GM19463 (cell line): ENCODE measurements around the gene BTG2.

Experiments used
- ATAC-seq: cut with Tn5 transposase; IDR thresholded peaks from one replicate; pipeline ENCODE4 v1.9.1; 2021; ENCODE audit warnings: mild to moderate bottlenecking, moderate library complexity; ENCODE audit not compliant: unreplicated experiment

BTG2 gene

DNA sequence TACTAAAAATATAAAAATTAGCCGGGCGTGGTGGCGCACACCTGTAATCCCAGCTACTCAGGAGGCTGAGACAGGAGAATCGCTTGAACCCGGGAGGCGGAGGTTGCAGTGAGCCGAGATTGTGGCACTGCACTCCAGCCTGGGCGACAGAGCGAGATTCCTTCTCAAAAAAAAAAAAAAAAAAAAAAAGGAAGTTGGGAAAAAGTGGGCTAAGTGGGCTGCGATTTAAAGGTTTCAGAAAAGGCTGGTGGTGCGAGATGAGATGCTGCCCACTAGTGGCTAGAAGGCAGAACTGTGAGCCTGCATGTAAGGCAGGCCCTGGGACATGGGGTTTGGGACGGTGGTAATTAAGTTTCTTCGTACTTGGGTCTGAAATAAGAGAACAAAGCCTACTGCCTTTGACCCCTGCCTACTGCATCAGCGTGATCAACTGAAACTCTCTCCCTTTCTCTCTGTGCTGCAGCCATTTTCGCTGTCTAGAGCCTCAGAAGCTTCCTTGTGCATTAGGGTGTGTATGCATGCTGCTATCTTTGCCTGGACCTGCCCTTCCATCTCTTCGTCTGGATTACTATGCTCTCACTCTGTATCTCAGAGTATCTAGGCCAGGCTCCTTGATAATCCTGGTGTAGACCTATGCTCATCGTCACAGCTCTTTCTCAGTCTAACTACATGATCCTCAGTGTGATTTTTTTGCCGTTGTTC lies 33.2 kb downstream of the BTG2 start:
- ATAC-seq, result no peak

DNA sequence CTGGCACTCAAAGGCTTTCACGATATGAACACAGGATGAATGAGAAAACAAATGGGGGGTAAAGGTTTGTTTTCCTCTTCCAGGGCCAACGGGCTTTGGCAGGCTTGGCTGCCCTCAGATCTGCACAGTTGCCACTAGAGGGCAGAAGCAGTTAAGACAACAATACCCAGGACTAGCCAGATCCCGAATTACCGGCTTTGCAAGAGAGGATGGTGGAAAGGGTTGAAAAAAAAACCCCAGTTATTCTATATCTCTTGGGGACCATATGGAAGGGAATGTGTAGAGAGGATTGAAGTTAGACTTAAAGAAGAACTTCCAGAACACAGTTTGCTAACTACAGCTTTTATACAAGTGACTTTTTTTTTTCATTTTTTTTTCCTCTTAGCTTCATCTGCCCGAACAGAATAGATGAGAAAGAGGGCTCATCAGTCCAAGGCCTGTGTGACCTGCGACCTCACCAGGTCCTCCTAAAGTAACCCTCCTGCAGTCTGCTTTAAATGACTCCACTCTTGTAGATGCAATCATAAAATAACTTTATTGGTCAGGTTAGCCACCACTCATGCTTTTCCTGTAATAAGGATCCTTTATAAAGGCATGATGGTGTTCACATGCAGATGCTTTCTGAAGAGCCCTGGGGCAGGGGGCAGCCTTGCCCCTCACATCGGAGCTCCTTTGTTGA lies 34.9 kb downstream of the BTG2 start:
- ATAC-seq, result no peak

DNA sequence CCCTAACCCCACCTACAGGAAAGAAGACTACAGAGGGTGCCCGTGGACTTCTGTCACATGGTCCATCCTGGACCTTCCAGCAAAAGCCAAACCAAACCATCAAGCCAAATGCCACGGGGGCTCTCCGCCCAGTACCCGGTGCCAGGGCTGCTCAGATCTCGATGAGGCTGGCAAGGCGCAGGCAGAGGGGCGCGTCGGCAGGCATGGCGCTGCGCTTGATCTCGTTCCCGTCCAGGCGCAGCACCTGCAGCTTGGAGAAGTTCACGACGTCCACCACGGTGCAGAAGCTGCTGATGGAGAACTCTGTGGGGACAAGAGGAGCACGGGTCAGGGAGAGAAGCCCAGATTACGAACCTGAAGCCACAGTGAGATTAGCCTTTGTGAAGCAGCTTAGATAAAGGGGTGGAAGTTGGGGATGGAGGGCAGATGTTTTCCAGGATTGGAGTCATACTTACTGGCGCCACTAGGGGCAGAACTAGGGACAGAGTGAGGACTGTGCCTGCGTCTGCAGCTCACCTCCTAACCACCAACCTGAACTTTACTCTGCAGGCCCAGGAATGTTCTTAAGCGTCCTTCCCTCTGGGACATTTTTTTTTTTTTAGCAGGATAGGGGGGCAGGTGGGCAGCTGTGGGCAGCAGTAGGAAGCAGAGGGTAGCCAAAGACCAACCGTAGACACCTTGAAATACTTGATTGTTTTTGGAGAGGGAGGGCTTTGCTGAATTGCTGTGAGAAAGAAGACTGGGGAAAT lies 37.0 kb downstream of the BTG2 start:
- no peak for ATAC-seq

DNA sequence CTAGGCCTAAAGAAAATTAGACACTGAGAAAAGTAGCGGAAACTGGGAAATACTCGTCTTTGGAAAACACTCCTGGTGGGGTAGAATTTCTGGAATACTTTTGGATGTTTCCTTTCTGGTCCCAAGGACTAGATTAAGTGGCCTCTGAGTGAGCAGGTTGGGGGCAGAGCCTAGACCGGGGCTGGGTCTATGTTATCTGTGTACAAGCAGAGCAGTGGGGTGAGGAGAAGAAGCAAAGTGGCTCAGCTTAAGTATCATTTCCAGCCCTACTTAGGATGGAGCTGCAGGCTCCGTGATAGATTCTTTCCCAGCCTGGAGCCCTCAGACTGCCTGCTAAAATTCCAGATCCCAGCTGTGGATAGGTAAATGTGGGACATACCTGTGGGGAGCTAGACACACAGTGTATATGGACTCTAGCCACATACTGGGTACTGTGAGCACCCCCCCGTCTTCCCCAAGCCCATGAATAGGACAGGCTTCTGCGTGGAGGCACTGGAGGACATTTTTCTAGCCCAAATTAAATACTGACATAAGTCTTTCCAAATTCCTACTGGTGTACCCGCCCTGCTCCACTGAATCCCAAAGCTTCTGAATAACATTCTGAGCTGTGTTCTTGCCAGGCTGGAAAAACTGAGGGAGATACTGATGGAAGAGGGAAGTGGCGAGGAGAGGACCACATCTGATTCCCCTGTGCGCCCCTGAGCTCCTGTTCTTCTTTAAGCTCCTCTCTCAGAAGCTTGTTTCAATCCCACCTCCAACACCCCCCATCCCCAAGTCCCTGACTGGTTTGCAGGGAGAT lies 38.8 kb downstream of the BTG2 start:
- no peak for ATAC-seq

DNA sequence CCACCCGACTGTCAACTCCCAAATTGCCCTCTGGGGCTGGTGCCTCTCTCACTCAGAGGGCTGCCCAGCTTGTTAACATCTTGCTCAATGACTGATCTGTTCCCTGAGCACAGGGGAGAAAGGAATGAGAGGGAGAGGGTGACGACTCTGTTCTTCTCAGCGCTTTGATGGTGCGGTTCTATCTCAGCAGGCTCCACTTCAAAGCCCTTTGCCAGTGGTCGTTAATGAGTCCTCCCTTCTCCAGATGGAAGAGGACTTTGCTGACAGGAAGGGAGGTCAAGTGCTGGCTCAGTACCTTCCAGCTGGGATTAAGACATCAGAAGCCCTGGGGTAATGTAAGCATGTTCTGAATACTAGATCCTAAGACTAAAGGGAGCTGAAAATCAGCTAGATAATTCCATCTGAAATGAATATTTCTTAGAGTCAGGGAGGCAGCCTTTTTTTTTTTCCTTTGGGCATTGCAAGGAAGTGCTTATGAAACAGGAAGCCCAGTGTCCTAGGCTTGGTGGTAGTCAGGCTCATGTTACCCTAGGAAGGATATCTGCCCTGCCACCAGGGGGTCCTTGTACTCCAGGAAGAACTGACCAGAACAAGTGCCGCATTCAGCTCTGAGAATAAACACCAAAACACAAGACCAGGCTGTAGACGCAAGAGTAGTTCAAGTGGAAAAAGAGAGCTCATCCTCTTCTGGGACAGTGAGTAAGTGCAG lies 40.9 kb downstream of the BTG2 start:
- ATAC-seq, result no peak

DNA sequence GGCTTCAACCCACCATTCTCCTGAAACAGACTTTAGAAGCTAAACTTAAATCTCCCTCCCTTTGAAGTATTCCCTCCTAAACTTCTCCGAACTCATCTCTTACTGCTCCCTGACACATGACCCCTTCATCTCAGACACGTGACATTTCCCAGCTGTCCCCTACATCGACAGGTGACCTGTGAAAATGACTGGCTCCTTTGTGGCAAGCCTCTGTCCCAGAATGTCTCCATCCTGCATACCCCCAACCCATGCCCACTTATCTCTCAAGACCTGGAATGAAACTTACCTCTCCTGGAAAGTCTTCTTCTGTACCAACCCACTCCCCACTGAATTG lies 41.4 kb downstream of the BTG2 start:
- ATAC-seq, result no peak

DNA sequence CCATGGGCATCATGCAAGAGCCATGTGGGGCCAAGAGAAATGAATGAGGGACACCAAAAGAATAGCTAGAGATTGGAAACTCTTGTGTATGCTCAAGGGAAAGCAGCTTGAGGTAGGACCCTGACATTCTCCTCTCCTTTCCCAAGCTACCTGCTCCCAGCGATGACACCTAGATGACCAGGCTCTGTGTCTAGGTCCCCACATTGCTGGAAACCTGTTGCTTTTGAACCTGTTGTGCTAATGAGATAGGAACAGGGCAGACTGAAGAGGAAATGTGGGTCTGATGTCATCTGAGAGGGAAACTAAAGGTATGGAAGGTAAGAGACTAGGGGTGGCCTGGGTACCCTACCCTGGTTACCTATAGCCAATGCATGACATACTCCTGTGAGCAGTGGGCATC lies 43.8 kb downstream of the BTG2 start:
- ATAC-seq, result no peak

DNA sequence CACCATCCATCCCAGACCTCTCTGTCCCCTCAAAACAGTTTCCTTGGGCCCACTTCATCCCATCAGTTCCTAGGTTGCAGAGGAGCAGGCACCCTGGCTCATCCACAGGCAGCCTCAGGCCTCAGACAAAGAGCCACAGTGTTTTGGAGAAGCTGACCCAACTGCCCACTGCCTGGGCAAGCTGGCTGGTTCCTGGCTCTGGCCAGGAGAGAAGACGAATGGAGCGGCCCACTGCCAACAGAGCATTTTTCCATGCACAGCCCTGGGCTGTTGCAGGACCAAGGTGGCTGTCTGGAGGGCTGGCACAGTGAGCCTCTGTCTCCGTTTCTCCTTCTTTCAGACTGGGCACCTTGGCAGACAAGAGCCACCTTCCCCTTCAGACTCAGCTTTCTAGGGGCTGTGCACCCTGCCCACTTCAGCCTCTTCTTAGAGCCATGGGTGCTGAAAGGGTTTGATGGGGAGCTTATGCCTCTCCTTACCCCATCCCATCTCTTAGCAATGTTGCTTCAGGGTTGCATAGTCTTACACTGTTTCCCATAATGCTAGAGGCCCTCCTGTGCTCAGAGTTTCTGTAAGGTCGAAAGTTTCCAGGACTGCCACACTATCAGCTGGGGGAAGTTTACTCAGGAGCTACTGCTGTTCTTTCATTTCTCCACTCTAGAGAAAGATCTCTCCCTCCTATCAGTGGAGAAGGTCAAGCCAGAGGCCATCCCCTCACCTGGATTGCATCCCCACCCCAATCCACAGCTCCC lies 44.6 kb downstream of the BTG2 start:
- no peak for ATAC-seq

DNA sequence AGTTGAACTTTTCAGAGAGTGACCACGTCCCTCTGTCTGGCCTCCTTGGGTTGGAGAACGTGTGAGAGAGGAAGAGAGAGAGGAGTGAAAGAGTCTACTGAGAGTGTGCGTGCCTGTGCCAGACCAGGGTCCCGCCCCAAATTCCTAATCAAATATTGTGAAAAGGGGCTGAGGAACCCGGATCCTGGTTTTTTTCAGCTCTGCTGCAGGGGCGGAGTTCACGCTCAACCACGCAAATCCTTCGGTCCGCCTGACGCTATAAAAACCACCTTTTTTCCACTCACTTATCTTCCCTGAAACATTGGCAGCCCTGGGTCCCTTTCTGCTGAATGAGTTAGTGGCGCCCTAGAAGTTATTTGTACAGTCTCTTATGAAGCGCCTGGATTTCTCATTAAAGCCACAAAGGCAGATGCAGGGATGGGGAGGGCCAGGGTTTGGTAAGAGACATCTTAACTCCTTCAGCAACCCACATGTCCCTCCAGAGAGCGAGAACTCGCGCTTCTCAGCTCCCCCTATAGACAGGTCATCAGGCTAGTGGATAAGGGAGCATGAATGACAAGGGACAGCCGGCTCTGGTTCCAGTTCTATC lies 45.8 kb downstream of the BTG2 start, which contains the start of gene FMOD:
FMOD (minus strand) TSS at position 86 of the 589 bp plus-strand sequence. CDS start 2,852 bp downstream, outside the sequence.
- ATAC-seq, result no peak

DNA sequence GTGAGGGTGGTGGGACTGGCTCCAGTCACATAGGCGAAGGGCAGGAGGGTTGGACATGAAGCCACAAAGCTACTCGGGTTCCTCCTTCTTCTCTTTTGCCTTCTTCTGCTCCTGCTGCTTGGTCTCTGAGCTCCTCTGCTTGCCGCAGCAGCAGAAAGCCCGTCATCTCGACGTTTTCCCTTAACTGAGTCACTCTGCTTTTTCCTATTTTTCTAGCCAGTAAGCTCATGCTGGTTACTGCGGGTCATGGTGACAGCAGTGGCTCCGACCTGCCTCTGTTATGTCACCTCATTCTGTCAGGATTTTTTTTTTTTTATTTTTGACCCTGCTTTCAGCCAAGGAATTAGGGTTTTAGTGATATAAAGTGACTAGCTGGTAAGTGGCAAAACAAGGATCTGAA lies 48.2 kb downstream of the BTG2 start:
- ATAC-seq, result no peak

DNA sequence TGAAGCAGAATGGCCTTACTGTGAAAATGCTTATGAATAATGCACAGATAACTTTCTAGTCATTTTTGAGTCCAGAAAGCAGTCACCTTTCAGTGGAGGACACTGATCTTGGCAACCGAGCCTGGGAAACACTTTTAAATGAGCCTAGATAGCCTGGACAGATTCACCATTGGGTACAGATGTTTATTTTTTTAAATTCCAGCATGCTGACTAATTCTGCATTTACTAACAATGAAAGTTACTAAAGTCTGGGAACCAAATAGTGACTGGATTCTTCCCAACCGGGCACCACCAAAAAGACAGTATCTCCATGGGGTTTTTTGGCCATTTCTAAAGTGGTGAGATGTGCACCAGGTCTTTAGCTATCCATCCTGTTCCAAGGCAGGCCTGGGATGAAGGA lies 48.9 kb downstream of the BTG2 start:
- no peak for ATAC-seq

DNA sequence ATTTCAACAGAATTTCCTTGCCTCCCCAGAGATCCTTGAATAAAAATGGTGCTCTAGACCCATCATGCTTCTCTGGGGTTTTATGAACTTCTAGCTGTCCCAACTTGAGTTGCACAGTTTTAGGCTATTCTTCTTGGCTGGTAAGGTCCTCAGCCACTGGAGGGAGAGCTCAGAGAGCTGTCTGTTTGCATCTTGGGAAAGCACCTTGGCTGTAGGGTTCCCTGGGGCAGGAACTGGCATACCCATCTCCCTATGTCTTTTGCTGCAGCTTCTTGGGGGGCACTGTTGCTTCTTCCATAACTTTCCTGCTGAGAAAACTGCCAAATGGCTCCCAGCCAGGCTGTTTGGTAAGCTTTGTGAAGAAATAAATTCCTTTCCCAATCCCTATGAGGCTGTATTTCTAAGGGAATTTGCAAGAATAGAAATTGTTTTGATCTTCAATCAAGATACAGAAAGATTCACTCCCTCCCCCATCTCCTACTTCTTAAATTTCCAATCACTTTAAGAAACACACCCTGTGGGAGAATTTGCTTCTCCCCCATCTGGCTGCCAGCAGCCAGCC lies 53.8 kb downstream of the BTG2 start:
- no peak for ATAC-seq
